ENCODE data around the gene HEPN1. TPM values are rescaled to one million over a fixed set of nuclear protein-coding genes. Genes with fewer than 3 reads are reported as not detected.

The HEPN1 gene
- total and polyA plus RNA-seq, 2 of the 4 experiments (the other 2 are of a cell fraction), result not detected

DNA sequence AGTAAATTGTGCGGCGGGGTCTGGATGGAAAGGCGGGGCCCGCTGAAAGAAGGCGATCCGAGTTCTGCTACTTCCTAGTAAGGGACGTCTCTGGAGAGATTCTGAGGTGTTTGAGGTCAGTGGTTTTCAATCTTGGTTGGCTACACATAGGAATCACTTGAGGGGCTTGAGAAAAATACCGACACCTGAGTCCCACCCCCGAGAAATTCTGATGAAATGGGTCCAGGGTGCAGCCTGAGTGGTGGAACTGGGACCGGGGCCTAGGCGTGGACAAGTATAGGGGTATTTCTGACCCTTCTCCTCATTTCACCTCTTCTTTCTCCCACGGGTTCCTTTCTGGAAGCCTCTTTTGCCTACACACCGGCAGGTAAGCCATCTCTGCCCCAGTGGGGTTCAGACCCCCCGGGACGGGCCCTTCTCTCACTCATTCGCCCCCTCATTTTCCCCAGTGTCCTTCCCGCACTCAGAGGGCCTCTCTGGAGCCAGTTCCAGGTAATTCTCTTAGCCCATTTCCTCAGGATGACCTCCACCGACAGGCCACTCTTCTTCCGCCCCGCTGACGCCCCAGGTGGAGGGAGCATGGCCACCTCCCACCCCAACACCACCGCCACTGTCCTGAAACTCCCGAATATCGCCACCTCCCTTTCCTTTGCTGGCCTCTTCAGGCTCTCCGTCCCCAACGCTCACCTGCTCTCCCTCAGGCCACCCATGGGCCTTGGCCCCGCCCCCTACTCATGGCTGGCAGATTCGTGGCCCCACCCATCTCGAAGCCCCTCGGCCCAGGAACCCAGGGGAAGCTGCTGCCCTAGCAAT lies 42.0 kb upstream of the HEPN1 start:
- POLR2A ChIA-PET (ENCODE audit: unreplicated experiment), result interaction anchor here (0.6 to 1.0 kb wide), 3 partner anchors 8 to 78 kb away, joined by 3 to 6 read pairs (median 3); partner anchors contain the start of gene CCDC15

More for the DNA sequence above, 42.0 kb upstream of the HEPN1 start:
- TF ChIP-seq, protein P1, sequence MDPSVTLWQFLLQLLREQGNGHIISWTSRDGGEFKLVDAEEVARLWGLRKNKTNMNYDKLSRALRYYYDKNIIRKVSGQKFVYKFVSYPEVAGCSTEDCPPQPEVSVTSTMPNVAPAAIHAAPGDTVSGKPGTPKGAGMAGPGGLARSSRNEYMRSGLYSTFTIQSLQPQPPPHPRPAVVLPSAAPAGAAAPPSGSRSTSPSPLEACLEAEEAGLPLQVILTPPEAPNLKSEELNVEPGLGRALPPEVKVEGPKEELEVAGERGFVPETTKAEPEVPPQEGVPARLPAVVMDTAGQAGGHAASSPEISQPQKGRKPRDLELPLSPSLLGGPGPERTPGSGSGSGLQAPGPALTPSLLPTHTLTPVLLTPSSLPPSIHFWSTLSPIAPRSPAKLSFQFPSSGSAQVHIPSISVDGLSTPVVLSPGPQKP (IDR thresholded peaks at IDR 0.05; ENCODE audit: borderline replicate concordance, low read depth, low read length), result no peak
- TF ChIP-seq CEBPB (IDR thresholded peaks at IDR 0.05; ENCODE audit: low read depth, low read length), result no peak
- no peak for TF ChIP-seq FOS (IDR thresholded peaks at IDR 0.05; ENCODE audit: low read depth, low read length)
- no peak for TF ChIP-seq MXI1 (IDR thresholded peaks at IDR 0.05; ENCODE audit: borderline replicate concordance, low read depth, low read length)
- TF ChIP-seq, protein P2, sequence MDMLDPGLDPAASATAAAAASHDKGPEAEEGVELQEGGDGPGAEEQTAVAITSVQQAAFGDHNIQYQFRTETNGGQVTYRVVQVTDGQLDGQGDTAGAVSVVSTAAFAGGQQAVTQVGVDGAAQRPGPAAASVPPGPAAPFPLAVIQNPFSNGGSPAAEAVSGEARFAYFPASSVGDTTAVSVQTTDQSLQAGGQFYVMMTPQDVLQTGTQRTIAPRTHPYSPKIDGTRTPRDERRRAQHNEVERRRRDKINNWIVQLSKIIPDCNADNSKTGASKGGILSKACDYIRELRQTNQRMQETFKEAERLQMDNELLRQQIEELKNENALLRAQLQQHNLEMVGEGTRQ (IDR thresholded peaks at IDR 0.05; ENCODE audit: low read depth, low read length), result no peak
- TF ChIP-seq SMC3 (IDR thresholded peaks at IDR 0.05; ENCODE audit: low read depth, low read length), result no peak
- TF ChIP-seq CHD1 (IDR thresholded peaks at IDR 0.05; ENCODE audit: low read depth, low read length), result no peak
- no peak for TF ChIP-seq POLR2A (IDR thresholded peaks at IDR 0.05; ENCODE audit: low read depth, low read length)
- no peak for TF ChIP-seq NFE2L2 (IDR thresholded peaks at IDR 0.05; ENCODE audit: low read depth, low read length)
- Histone ChIP-seq H4K5ac (ENCODE audit: low read depth, low read length) (peak overlapping the region; percentile 52; the same call in 1 of the 2 replicates), H3K4me2 (ENCODE audit: low read depth, low read length) (peak overlapping the region; percentile 57), H3K14ac (replicated peaks; ENCODE audit: low read depth, low read length) (peak overlapping the region; percentile 38; the same call in 1 of the 2 replicates), H3K4me3 (ENCODE audit: insufficient read depth, low read depth, low read length) (peak overlapping the region; percentile 58), H2BK15ac (ENCODE audit: low read depth, low read length) (peak overlapping the region; percentile 57; the same call in 2 of the 3 replicates), H3K18ac (ENCODE audit: low read depth, low read length) (0 out of 2 replicates have a peak overlapping the region, but pooled peaks have one; percentile 4), H3K4ac (ENCODE audit: low read depth, low read length) (peak overlapping the region; percentile 24), H3K9ac (ENCODE audit: low read depth, low read length) (peak overlapping the region; percentile 59), H3K56ac (ENCODE audit: extremely low read depth, insufficient read depth, low read length) (peak overlapping the region; percentile 50), H4K20me1 (ENCODE audit: insufficient read depth, low read length) (no peaks in the 10 kb centered on the region), H3K27ac (ENCODE audit: insufficient read depth, low read length) (peak overlapping the region; percentile 9; the same call in 1 of the 2 replicates), H3K4me1 (ENCODE audit: control insufficient read depth, insufficient read depth, low read length) (peaks cover 3% of the 10 kb centered on the region), H2BK20ac (ENCODE audit: low read depth, low read length) (no peak overlapping the region), H3K23ac (ENCODE audit: low read depth, low read length) (0 out of 2 replicates have a peak overlapping the region, but pooled peaks have one; percentile 2), H2BK120ac (ENCODE audit: low read depth, low read length) (no peak overlapping the region), H4K8ac (ENCODE audit: low read depth in 2 of 2, low read length in 2 of 2) (peak overlapping the region; percentile 80 to 84), H4K91ac (ENCODE audit: insufficient read depth, low read depth, low read length) (peak overlapping the region; percentile 36; the same call in 1 of the 2 replicates), H2BK5ac (ENCODE audit: low read depth, low read length, poor library complexity, severe bottlenecking) (no peak overlapping the region), H3K36me3 (ENCODE audit: control insufficient read depth, insufficient read depth, low read length) (no peaks in the 10 kb centered on the region), H3K9me1 (ENCODE audit: insufficient read depth, low read length) (no peaks in the 10 kb centered on the region; the same call in 1 of the 2 replicates), H2AFZ (replicated peaks; ENCODE audit: low read length, poor library complexity) (peak overlapping the region; percentile 99), H3K27me3 (ENCODE audit: control insufficient read depth, insufficient read depth, low read length) (peaks cover 16% of the 10 kb centered on the region), H2AK9ac (replicated peaks; ENCODE audit: low read depth, low read length, poor library complexity) (peak overlapping the region; percentile 89), H3K79me1 (ENCODE audit: low read depth in 1 of 2, low read length in 2 of 2) (peaks cover 6 to 21% of the 10 kb centered on the region in 2 experiments; a peak in 3 of 4 replicates), H3K9me3 (ENCODE audit: control insufficient read depth, insufficient read depth, low read length) (no peaks in the 10 kb centered on the region), H2AK5ac (ENCODE audit: low read depth, low read length) (peak overlapping the region; percentile 92)
- intact Hi-C loops (cut with micrococcal nuclease), result loop anchor here (1.0 to 10.0 kb wide), 4 partner anchors 44 to 528 kb away; partner anchors contain the start of gene CCDC15
- TSS peak; percentile 72 for BruUV-seq (replicated peaks)
- no peak for ATAC-seq (ENCODE audit: low read depth)
- DNase-seq, result no peak
- in situ Hi-C loops (cut with MboI; ENCODE audit: low sequenced_read_pairs), result loop anchor here (5.0 kb wide), 1 partner anchor 75 kb away; the partner anchor contains the start of gene CCDC15
- 12% methylated on average over 11 of the region's 30 CpGs; no CpG with 5 or more reads in 1 of the 2 experiments for whole genome bisulfite sequencing, 2 experiments (ENCODE audit: extremely low coverage in 2 of 2, insufficient read length in 1 of 2)
- dilution Hi-C loops (cut with HindIII; ENCODE audit: low sequenced_read_pairs, unreplicated experiment), result no loop called here
- CTCF ChIA-PET, result interaction anchor here (0.6 to 1.5 kb wide), 17 partner anchors 10 to 575 kb away, joined by 3 to 19 read pairs (median 4); partner anchors contain the start of genes CCDC15 and ROBO3

All from IMR-90 (cell line).